Astrocyte of the spinal cord (primary cell): ENCODE data around the gene ZRANB3.

ENCODE experiments used
- DNase-seq: peaks from one replicate; pipeline ENCODE4 v3.0.0; 2011; ENCODE audit warnings: low read depth, low spot score
- H3K4me3 ChIP-seq: 2 replicates; pipeline ENCODE4 v1.5.1; 2011; ENCODE audit warnings: low read depth, mild to moderate bottlenecking, low read length, moderate library complexity
- in situ Hi-C: cut with HindIII; loops from 2 replicates; pipeline ENCODE4 v1.10.0; 2017; ENCODE audit warnings: low sequenced_read_pairs
- TF ChIP-seq, protein P1 (sequence below): IDR thresholded peaks from 2 replicates; pipeline ENCODE4 v1.5.1; 2012; ENCODE audit warnings: low read depth, mild to moderate bottlenecking, low read length, inconsistent platforms

The ZRANB3 gene

GRCh38 chr2:135167273-135167672 lies 363.7 kb downstream of the ZRANB3 start:
- TF ChIP-seq, protein P1, sequence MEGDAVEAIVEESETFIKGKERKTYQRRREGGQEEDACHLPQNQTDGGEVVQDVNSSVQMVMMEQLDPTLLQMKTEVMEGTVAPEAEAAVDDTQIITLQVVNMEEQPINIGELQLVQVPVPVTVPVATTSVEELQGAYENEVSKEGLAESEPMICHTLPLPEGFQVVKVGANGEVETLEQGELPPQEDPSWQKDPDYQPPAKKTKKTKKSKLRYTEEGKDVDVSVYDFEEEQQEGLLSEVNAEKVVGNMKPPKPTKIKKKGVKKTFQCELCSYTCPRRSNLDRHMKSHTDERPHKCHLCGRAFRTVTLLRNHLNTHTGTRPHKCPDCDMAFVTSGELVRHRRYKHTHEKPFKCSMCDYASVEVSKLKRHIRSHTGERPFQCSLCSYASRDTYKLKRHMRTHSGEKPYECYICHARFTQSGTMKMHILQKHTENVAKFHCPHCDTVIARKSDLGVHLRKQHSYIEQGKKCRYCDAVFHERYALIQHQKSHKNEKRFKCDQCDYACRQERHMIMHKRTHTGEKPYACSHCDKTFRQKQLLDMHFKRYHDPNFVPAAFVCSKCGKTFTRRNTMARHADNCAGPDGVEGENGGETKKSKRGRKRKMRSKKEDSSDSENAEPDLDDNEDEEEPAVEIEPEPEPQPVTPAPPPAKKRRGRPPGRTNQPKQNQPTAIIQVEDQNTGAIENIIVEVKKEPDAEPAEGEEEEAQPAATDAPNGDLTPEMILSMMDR = no peak
- H3K4me3 ChIP-seq = no peak overlapping the region
- DNase-seq = no peak
- in situ Hi-C loops = no loop called here

- TF ChIP-seq, protein P1 = no peak
- no peak overlapping the region for H3K4me3 ChIP-seq
- in situ Hi-C loops = no loop called here
- DNase-seq = peak; percentile 76
These were observed 366.6 kb downstream of the ZRANB3 start for GRCh38 chr2:135164431-135164830.

- no peak overlapping the region for H3K4me3 ChIP-seq
- TF ChIP-seq, protein P1 = no peak
- in situ Hi-C loops = no loop called here
- no peak for DNase-seq
These were observed 367.1 kb downstream of the ZRANB3 start for GRCh38 chr2:135163901-135164300.

GRCh38 chr2:135163306-135163705 lies 367.7 kb downstream of the ZRANB3 start:
- no peak overlapping the region for H3K4me3 ChIP-seq
- in situ Hi-C loops = no loop called here
- TF ChIP-seq, protein P1 = no peak
- DNase-seq = no peak

DNA sequence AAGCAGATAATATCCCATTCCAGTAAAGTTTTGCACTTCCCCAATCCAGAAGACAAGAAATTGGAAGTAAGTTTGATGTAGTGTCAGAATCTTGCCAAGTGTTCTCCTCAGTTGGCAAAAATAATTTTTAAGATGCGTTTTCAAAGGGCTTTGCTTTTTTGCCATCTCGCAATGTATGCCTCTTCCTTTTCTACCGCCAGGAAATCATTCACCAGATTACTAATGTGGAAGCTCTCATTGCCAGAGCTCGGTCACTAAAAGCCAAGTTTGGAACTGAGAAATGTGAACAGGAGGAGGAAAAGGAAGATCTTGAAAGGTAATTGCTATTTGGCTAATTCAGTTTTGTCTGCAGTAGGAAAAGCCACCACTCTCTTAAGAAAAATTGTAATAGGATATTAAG lies 368.2 kb downstream of the ZRANB3 start:
- in situ Hi-C loops = no loop called here
- DNase-seq = no peak
- TF ChIP-seq, protein P1 = no peak
- H3K4me3 ChIP-seq = no peak overlapping the region

DNA sequence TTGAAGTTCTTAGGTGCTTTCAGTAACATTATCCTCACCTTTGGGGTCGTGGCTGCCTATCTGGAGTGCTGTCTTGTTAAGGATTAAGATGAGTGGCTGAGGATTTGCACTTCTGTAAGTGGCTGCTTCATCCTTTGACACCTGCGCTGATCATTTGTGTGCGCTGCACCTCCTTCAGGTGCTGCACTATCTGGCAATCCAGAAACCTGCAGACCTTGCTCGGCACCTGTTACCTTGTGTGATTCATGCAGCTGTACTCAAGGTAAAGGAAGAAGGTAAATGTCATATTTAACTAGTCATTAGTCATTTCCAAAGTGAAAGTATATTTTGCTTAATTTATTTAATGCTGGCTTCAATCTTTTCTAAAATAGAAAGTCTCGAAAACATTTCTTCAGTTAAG lies 368.6 kb downstream of the ZRANB3 start:
- DNase-seq = no peak
- in situ Hi-C loops = no loop called here

DNA sequence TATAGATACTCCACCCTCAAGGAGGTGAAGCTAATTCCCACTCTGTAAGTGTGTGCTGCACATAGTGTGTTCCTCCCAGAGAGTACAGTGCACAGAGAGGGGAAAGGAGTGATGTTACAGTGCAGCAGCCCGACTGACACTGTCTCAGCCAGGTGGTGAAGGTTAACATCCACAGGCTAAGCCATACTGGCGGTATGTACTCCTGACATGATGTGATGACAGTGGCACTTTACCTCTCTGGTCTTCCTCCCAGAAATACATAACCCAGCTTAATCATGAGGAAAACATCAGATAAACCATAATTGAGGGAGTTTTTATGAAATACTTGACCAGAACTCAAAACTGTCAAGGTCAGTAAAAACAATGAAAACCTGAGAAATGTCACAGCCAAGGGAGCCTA lies 371.8 kb downstream of the ZRANB3 start:
- H3K4me3 ChIP-seq = no peak overlapping the region
- in situ Hi-C loops = no loop called here
- DNase-seq = no peak
- TF ChIP-seq, protein P1 = no peak

More for the DNA sequence above, 368.6 kb downstream of the ZRANB3 start:
- no peak overlapping the region for H3K4me3 ChIP-seq
- TF ChIP-seq, protein P1 = no peak
